ENCODE measurements around the gene NEU1. TPM values are rescaled to one million over a fixed set of nuclear protein-coding genes. Genes with fewer than 3 reads are reported as not detected.
"Not testable (repeated sequence)": the region's sequence is repeated elsewhere in the genome, so short reads cannot be mapped to it uniquely, and the experiment has no call there.

NEU1 gene
- total and polyA plus RNA-seq, 9 donors, result 23.7 to 61.1 (median 28.2) TPM

GRCh38 chr6:31874084-31874670 is 11.6 kb upstream of the NEU1 start:
- no peak for TF ChIP-seq POLR2A (IDR thresholded peaks at IDR 0.05)
- H3K27me3 ChIP-seq, result no peaks in the 10 kb centered on the region
- no peak overlapping the region for H3K4me3 ChIP-seq
- WGBS, 3 donors, result 61 to 71% (median 66%) methylated on average over 4 of the region's 4 CpGs
- H3K36me3 ChIP-seq, result no peaks in the 10 kb centered on the region
- intact Hi-C loops (cut with DNase I), result no loop called here
- DNase-seq, result no peak
- H3K4me1 ChIP-seq (ENCODE audit: insufficient read depth), result no peaks in the 10 kb centered on the region
- no peaks in the 10 kb centered on the region for H3K9me3 ChIP-seq
- no peak overlapping the region for H3K27ac ChIP-seq

- H3K4me1 ChIP-seq (ENCODE audit: insufficient read depth), result no peaks in the 10 kb centered on the region
- no peaks in the 10 kb centered on the region for H3K27me3 ChIP-seq
- H3K27ac ChIP-seq, result no peak overlapping the region
- DNase-seq, result no peak
- no peaks in the 10 kb centered on the region for H3K36me3 ChIP-seq
- no peak overlapping the region for H3K4me3 ChIP-seq
- no peak for TF ChIP-seq POLR2A (IDR thresholded peaks at IDR 0.05)
- TF ChIP-seq EP300 (IDR thresholded peaks at IDR 0.05), result no peak
- no peak for TF ChIP-seq CTCF (IDR thresholded peaks at IDR 0.05)
- intact Hi-C loops (cut with DNase I), result no loop called here
- 48 to 55% (median 50%) methylated on average over 9 of the region's 9 CpGs for WGBS, 3 donors
- H3K9me3 ChIP-seq, result no peaks in the 10 kb centered on the region
These were observed 8.5 kb upstream of the NEU1 start for GRCh38 chr6:31871046-31871659.

- TF ChIP-seq POLR2A (IDR thresholded peaks at IDR 0.05) (no peak), EP300 (IDR thresholded peaks at IDR 0.05) (no peak), CTCF (IDR thresholded peaks at IDR 0.05) (no peak)
- WGBS, 3 donors, result 66 to 80% (median 72%) methylated on average over 16 of the region's 16 CpGs
- no peaks in the 10 kb centered on the region for H3K36me3 ChIP-seq
- no peaks in the 10 kb centered on the region for H3K9me3 ChIP-seq
- intact Hi-C loops (cut with DNase I), result no loop called here
- no peak overlapping the region for H3K4me3 ChIP-seq
- H3K4me1 ChIP-seq (ENCODE audit: insufficient read depth), result no peaks in the 10 kb centered on the region
- H3K27ac ChIP-seq, result no peak overlapping the region
- H3K27me3 ChIP-seq, result no peaks in the 10 kb centered on the region
- DNase-seq, result no peak
These were observed 7.8 kb upstream of the NEU1 start for GRCh38 chr6:31870385-31870921.

- WGBS, 3 donors, result 75 to 79% (median 75%) methylated on average over 8 of the region's 8 CpGs
These were observed 6.7 kb upstream of the NEU1 start for GRCh38 chr6:31869343-31869742.

GRCh38 chr6:31868658-31868971 is 6.0 kb upstream of the NEU1 start:
- not testable (repeated sequence) for H3K9me3 ChIP-seq; H3K27ac ChIP-seq; DNase-seq; H3K36me3 ChIP-seq; H3K4me3 ChIP-seq; H3K4me1 ChIP-seq (ENCODE audit: insufficient read depth); H3K27me3 ChIP-seq
- 87 to 95% (median 94%) methylated on average over 1 of the region's 1 CpG for WGBS, 3 donors
- intact Hi-C loops (cut with DNase I), result loop anchor here in 2 of 4 donors (10.0 kb wide), 1 partner anchor 184 kb away; the partner anchor contains the start of gene LY6G5C (in 2 of the 2)

More at GRCh38 chr6:31869343-31869742, 6.7 kb upstream of the NEU1 start:
- H3K4me3 ChIP-seq, result no peak overlapping the region
- H3K27me3 ChIP-seq, result no peaks in the 10 kb centered on the region
- TF ChIP-seq EP300 (IDR thresholded peaks at IDR 0.05) (no peak), CTCF (IDR thresholded peaks at IDR 0.05) (no peak), POLR2A (IDR thresholded peaks at IDR 0.05) (no peak)
- H3K27ac ChIP-seq, result no peak overlapping the region
- H3K36me3 ChIP-seq, result no peaks in the 10 kb centered on the region
- no peaks in the 10 kb centered on the region for H3K9me3 ChIP-seq
- no peaks in the 10 kb centered on the region for H3K4me1 ChIP-seq (ENCODE audit: insufficient read depth)
- intact Hi-C loops (cut with DNase I), result loop anchor here in 2 of 4 donors (10.0 kb wide), 1 partner anchor 185 kb away; the partner anchor contains the start of gene LY6G5C (in 2 of the 2)
- no peak for DNase-seq

All from ovary (tissue), 9 donors.